ENCODE results near the gene SLC6A12.

DNA sequence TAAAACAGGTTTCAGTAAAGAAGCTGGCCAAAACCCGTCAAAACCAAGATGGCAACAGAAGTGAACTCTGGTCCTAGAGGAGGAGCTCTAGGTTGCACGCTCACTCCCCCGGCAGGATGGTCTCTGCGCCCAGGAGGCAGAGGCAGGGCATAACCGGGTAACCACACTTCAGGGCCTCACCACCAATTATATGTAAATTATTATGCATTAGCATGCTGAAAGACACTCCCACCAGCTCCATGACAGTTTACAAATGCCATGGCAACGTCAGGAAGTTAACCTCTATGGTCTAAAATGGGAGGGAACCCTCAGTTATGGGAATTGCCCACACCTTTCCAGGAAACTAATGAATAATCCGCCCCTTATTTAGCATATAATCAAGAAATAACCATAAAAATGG is 20.1 kb upstream of the SLC6A12 start:
- no peak for TF ChIP-seq EZH2 (IDR thresholded peaks at IDR 0.05; ENCODE audit: borderline replicate concordance, low read length)
- TF ChIP-seq, protein P1, sequence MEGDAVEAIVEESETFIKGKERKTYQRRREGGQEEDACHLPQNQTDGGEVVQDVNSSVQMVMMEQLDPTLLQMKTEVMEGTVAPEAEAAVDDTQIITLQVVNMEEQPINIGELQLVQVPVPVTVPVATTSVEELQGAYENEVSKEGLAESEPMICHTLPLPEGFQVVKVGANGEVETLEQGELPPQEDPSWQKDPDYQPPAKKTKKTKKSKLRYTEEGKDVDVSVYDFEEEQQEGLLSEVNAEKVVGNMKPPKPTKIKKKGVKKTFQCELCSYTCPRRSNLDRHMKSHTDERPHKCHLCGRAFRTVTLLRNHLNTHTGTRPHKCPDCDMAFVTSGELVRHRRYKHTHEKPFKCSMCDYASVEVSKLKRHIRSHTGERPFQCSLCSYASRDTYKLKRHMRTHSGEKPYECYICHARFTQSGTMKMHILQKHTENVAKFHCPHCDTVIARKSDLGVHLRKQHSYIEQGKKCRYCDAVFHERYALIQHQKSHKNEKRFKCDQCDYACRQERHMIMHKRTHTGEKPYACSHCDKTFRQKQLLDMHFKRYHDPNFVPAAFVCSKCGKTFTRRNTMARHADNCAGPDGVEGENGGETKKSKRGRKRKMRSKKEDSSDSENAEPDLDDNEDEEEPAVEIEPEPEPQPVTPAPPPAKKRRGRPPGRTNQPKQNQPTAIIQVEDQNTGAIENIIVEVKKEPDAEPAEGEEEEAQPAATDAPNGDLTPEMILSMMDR (conservative IDR thresholded peaks at IDR 0.05 in 1 of 2, IDR thresholded peaks at IDR 0.05 in 1 of 2; ENCODE audit: extremely low read depth in 1 of 2, insufficient read depth in 1 of 2, low read depth in 1 of 2, low read length in 2 of 2) = no peak

All from mammary epithelial cell (primary cell).